ENCODE data around the gene COL20A1.

COL20A1 gene

GRCh38 chr20:63347081-63347741 is 54.2 kb downstream of the COL20A1 start:
- DNase-seq (ENCODE audit: low spot score): no peak

GRCh38 chr20:63347950-63348827 is 55.2 kb downstream of the COL20A1 start:
- DNase-seq (ENCODE audit: low spot score): no peak

DNA sequence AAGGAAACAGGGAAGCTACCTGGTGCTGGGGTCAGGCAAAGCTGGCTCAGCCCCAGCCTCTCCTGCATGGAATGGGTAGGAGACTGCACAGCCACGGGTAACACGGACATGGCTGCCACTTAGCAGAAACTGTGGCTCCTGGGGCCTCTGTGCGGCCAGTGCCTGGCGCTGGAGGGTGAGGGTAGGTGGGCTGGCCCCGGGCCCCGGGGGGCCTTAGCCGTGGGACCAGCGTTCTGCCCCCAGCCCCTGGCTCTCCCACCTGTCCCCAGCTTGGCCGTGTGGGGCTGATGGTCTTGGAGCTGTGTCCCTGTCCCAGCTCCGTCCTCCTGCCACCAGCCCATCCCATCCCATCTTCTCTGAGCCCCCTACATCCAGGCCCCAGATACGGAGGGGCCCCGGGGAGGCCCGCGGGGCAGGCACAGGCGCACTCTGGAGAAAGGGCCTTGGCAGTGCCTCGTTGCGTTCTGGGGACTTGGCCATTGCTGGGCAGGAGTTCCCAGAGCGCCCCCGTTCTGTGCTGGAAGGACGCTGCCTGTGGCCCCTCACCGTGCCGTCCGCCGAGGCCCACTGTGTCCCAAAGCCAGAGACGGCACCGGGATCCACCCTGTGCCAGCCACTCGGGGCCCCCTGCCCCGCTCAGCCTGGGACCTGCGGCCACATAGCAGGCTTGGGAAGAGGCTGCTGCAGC is 56.0 kb downstream of the COL20A1 start:
- no peak for DNase-seq (ENCODE audit: low spot score)

- DNase-seq (ENCODE audit: low spot score): no peak
Measured at GRCh38 chr20:63349516-63349895, 56.5 kb downstream of the COL20A1 start.

- DNase-seq (ENCODE audit: low spot score): no peak
Measured at GRCh38 chr20:63350196-63350595, 57.2 kb downstream of the COL20A1 start.

DNA sequence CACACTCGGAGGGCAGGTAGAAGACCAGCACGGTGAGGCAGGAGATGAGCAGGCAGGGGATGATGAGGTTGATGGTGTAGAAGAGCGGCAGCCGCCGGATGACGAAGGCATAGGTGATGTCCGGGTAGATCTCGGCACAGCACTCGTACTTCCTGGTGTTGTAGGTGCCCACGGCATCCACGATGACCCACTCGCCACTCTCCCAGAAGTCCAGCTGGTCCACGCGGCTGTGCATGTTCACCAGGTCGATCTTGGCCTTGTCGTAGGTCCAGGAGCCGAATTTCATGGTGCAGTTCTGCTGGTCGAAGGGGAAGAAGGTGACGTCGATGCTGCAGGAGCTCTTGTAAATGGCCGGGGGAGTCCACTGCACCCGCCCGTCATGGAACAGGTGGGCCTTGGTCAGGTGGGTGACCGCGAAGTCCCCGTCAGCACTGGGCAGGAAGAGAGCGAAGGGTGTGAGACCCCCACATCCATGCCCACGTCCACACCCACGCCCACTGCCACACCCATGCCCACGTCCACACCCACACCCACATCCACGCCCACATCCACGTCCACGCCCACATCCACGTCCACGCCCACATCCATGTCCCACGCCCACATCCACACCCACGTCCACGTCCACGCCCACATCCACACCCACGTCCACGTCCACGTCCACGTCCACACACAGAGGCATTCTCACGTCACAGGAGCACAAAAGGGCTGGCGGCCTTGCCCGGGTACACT is 57.8 kb downstream of the COL20A1 start:
- DNase-seq (ENCODE audit: low spot score): no peak

GRCh38 chr20:63351326-63351700 is 58.3 kb downstream of the COL20A1 start:
- no peak for DNase-seq (ENCODE audit: low spot score)

- DNase-seq (ENCODE audit: low spot score): peak; percentile 59
Measured at GRCh38 chr20:63351811-63352591, 59.0 kb downstream of the COL20A1 start.

DNA sequence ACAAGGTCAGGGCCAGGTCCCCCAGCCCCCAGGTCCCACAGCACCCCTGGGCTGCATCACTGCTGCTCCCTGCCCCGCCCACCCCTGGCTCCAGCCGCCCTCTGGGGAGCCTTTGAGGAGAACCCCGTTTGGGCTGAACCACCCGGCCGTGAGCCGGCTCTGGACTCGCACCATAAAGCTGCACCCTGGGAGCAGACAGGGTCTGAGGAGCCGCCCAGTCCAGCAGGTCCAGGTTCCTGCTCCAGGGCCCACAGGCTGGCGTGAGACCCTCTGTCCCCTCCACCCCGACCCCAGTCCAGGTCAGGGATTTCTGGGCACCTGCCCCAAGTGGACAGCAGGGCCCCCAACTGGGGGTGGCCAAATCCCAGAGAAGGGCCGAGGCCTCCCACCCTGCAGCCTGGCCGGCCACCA is 59.8 kb downstream of the COL20A1 start:
- no peak for DNase-seq (ENCODE audit: low spot score)

GRCh38 chr20:63354636-63355350 is 61.8 kb downstream of the COL20A1 start:
- no peak for DNase-seq (ENCODE audit: low spot score)

DNA sequence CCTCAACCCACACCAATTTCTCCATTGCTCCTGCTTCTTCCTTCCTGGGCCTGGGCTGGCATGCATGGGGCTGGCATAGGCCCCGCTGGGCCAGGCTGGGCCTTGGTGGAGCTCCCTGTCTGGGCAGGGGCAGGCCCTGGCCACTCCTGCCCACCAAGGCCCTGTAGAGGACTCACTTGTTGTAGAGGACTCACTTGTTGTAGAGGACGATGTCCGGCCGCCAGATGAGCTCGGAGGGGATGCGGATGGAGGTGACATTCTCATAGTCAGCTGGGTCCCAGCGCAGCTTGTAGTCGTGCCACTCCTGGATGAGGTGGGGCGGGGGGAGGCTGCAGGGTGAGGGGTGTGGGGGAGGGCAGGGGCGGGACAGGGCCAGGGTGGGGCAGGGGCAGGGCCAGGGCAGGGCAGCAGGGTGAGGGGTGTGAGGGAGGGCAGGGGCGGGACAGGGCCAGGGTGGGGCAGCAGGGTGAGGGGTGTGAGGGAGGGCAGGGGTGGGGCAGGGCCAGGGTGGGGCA is 62.9 kb downstream of the COL20A1 start:
- DNase-seq (ENCODE audit: low spot score): no peak

- no peak for DNase-seq (ENCODE audit: low spot score)
Measured at GRCh38 chr20:63356511-63356910, 63.5 kb downstream of the COL20A1 start.

GRCh38 chr20:63356931-63357879 is 64.2 kb downstream of the COL20A1 start:
- no peak for DNase-seq (ENCODE audit: low spot score)

DNA sequence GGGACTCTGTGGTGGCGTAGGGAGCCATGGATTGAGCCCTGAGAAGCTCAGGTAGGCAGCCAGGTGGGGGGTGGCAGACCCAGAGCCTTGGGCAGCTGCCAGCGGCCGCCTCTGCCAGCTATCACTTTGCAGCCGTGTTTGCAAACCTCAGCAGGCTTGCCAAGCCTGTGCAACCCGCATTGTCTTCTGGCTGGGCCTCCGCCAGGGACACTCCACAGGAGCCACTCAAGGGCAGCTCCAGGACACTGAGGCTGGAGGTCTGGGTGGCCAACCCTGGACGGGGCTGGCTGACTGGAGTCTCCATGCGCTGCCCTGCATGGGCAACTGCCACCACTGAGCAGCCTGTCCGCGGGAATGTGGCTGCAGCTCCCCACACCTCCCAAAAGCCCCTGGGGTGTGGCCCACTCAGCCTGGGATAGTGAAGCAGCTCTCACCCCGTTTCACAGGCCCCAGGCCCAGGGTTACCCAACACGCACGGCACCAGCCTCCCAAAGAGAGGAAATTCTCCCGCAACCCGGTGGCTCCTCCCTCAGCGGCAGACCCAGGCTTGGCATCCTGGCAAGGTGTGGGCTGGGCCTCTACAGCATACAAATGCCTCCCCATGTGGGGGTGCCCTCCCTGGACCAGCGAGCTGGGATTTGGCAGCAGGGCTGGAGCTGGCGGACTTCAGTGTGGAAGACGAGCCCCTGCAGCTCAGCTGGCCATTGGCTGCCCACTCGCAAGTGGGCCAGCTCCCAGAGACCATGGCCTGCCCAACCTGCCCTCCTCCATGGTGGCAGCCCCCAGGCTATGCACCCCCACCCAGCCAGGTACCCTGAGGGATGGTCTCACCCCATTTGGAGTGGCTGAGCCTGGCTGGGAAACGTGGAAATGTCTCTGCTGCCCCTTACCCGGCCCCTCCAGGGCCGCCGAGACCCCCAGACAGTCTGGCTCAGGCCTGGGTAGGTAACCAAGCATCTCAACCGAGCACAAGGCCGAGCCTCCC is 65.2 kb downstream of the COL20A1 start:
- no peak for DNase-seq (ENCODE audit: low spot score)

GRCh38 chr20:63359164-63359934 is 66.4 kb downstream of the COL20A1 start:
- no peak for DNase-seq (ENCODE audit: low spot score)

- no peak for DNase-seq (ENCODE audit: low spot score)
Measured at GRCh38 chr20:63359937-63360849, 67.2 kb downstream of the COL20A1 start.
